Neural crest cell (in vitro differentiated cells): ENCODE results near the gene RNF212. TPM values are rescaled to one million over a fixed set of nuclear protein-coding genes. Genes with fewer than 3 reads are reported as not detected.

Experiments
- DNase-seq: peaks from one replicate; pipeline ENCODE4 v3.0.0; 2021; ENCODE audit warnings: low read depth, mixed read lengths, low spot score
- H3K27ac Mint-ChIP-seq: one replicate; pipeline ENCODE4 v1.8.0; 2021; ENCODE audit warnings: mild to moderate bottlenecking, mixed read lengths; ENCODE audit not compliant: unreplicated experiment
- H3K27me3 Mint-ChIP-seq: 2 replicates; pipeline ENCODE4 v1.8.0; 2021; ENCODE audit warnings: low read depth, mild to moderate bottlenecking, mixed read lengths
- H3K36me3 Mint-ChIP-seq: 2 replicates; pipeline ENCODE4 v1.8.0; 2021; ENCODE audit warnings: low read depth, mild to moderate bottlenecking, mixed read lengths
- H3K4me1 Mint-ChIP-seq: 2 replicates; pipeline ENCODE4 v1.8.0; 2021; ENCODE audit warnings: mixed read lengths
- H3K4me3 Mint-ChIP-seq: one replicate; pipeline ENCODE4 v1.8.0; 2021; ENCODE audit warnings: mild to moderate bottlenecking, mixed read lengths
- H3K9me3 Mint-ChIP-seq: 2 replicates; pipeline ENCODE4 v1.8.0; 2021; ENCODE audit warnings: mixed read lengths
- CTCF ChIP-seq: fragments of 200-600 bp; sonication (generic); conservative IDR thresholded peaks from 2 replicates; pipeline ENCODE4 v1.5.0; 2021; ENCODE audit warnings: antibody characterized with exemption, mild to moderate bottlenecking
- total RNA-seq: library from RNA; stranded (reverse); gene quantifications from 2 replicates; pipeline ENCODE4 v1.2.1, GENCODE V29; 2021

RNF212 gene
- total RNA-seq, 1 donor from 2014 or later: 2.7 TPM

GRCh38 chr4:1090465-1091440 is 22.6 kb downstream of the RNF212 start:
- no peak for TF ChIP-seq CTCF
- Mint-ChIP-seq H3K9me3 (peaks cover 8% of the 10 kb centered on the region), H3K4me1 (no peaks in the 10 kb centered on the region), H3K27me3 (peaks cover under 1% of the 10 kb centered on the region), H3K27ac (no peak overlapping the region), H3K36me3 (peaks cover 6% of the 10 kb centered on the region), H3K4me3 (no peak overlapping the region)
- DNase-seq: no peak

GRCh38 chr4:1090036-1090435 is 23.3 kb downstream of the RNF212 start:
- Mint-ChIP-seq H3K27me3 (peaks cover 4% of the 10 kb centered on the region), H3K9me3 (peaks cover 8% of the 10 kb centered on the region)
- TF ChIP-seq CTCF: no peak

GRCh38 chr4:1087371-1087770 is 26.0 kb downstream of the RNF212 start:
- H3K4me1 Mint-ChIP-seq: no peaks in the 10 kb centered on the region
- no peak for DNase-seq

More at GRCh38 chr4:1090036-1090435, 23.3 kb downstream of the RNF212 start:
- Mint-ChIP-seq H3K36me3 (peaks cover 6% of the 10 kb centered on the region), H3K27ac (no peak overlapping the region), H3K4me3 (no peak overlapping the region), H3K4me1 (no peaks in the 10 kb centered on the region)
- DNase-seq: no peak

GRCh38 chr4:1086011-1086410 is 27.4 kb downstream of the RNF212 start:
- H3K9me3 Mint-ChIP-seq: peaks cover 8% of the 10 kb centered on the region

More at GRCh38 chr4:1087371-1087770, 26.0 kb downstream of the RNF212 start:
- Mint-ChIP-seq H3K27ac (no peak overlapping the region), H3K4me3 (no peak overlapping the region), H3K36me3 (peaks cover 6% of the 10 kb centered on the region), H3K9me3 (peaks cover 8% of the 10 kb centered on the region), H3K27me3 (peaks cover 11% of the 10 kb centered on the region)
- TF ChIP-seq CTCF: no peak

GRCh38 chr4:1085404-1085799 is 28.0 kb downstream of the RNF212 start:
- Mint-ChIP-seq H3K4me1 (no peaks in the 10 kb centered on the region), H3K9me3 (peaks cover 8% of the 10 kb centered on the region), H3K36me3 (peaks cover 6% of the 10 kb centered on the region), H3K4me3 (no peak overlapping the region), H3K27me3 (peaks cover 14% of the 10 kb centered on the region), H3K27ac (no peak overlapping the region)
- no peak for DNase-seq
- TF ChIP-seq CTCF: no peak

More at GRCh38 chr4:1086011-1086410, 27.4 kb downstream of the RNF212 start:
- no peak for TF ChIP-seq CTCF
- Mint-ChIP-seq H3K4me3 (no peak overlapping the region), H3K36me3 (peaks cover 6% of the 10 kb centered on the region), H3K4me1 (no peaks in the 10 kb centered on the region), H3K27me3 (peaks cover 11% of the 10 kb centered on the region), H3K27ac (no peak overlapping the region)
- DNase-seq: no peak
